Neural progenitor cell (in vitro differentiated cells): Measurements from ENCODE around the gene AHI1.

ENCODE experiments used
- CTCF ChIP-seq: fragments of 200-600 bp; sonication (generic); IDR thresholded peaks from 2 replicates; pipeline ENCODE4 v1.5.1; 2017; ENCODE audit warnings: antibody characterized with exemption, mild to moderate bottlenecking
- EZH2 ChIP-seq: fragments of 200-600 bp; sonication (generic); IDR thresholded peaks from 2 replicates; pipeline ENCODE4 v1.6.1; 2017; ENCODE audit warnings: antibody characterized with exemption, mild to moderate bottlenecking, moderate library complexity
- EZH2phosphoT487 ChIP-seq: fragments of 200-600 bp; sonication (generic); IDR thresholded peaks from 2 replicates; pipeline ENCODE4 v1.6.1; 2017; ENCODE audit warnings: antibody characterized with exemption

- TF ChIP-seq CTCF (no peak), EZH2phosphoT487 (no peak), EZH2 (no peak)
These were observed 228.8 kb downstream of the AHI1 start for GRCh38 chr6:135268740-135269139.
